ENCODE measurements around the gene SORCS2. TPM values are rescaled to one million over a fixed set of nuclear protein-coding genes. Genes with fewer than 3 reads are reported as not detected.

SORCS2 gene
- polyA plus RNA-seq, 1 donor from 2014 or later: 1.0 TPM

- no peaks in the 10 kb centered on the region for H4K20me1 ChIP-seq (ENCODE audit: insufficient read depth)
- no peak overlapping the region for H3K4me3 ChIP-seq (ENCODE audit: low read length)
- no peak overlapping the region for H3K27ac ChIP-seq (ENCODE audit: low read length)
- H3K4me2 ChIP-seq (ENCODE audit: low read length): no peak overlapping the region
- H3K9me2 ChIP-seq (ENCODE audit: insufficient read depth, low read length): no peaks in the 10 kb centered on the region
- H3K27me3 ChIP-seq (ENCODE audit: insufficient read depth, low read depth, low read length): no peaks in the 10 kb centered on the region
- H3F3A ChIP-seq (ENCODE audit: insufficient read depth, low read length, poor library complexity, severe bottlenecking): no peaks in the 10 kb centered on the region
- TF ChIP-seq EZH2 (IDR thresholded peaks at IDR 0.05; ENCODE audit: borderline replicate concordance, insufficient read depth, low read length, poor library complexity, severe bottlenecking) (no peak), POLR2AphosphoS5 (IDR thresholded peaks at IDR 0.05) (no peak), CTCF (IDR thresholded peaks at IDR 0.05; ENCODE audit: poor library complexity, severe bottlenecking) (no peak), RAD21 (conservative IDR thresholded peaks at IDR 0.05) (no peak), REST (IDR thresholded peaks at IDR 0.05; ENCODE audit: borderline replicate concordance) (no peak), MXI1 (conservative IDR thresholded peaks at IDR 0.05; ENCODE audit: poor library complexity, severe bottlenecking) (no peak), TAF1 (IDR thresholded peaks at IDR 0.05; ENCODE audit: low read depth) (no peak), SMC3 (conservative IDR thresholded peaks at IDR 0.05; ENCODE audit: poor library complexity) (no peak)
- H3K9ac ChIP-seq (ENCODE audit: low read length): no peak overlapping the region
- no peak overlapping the region for H2AFZ ChIP-seq (ENCODE audit: low read depth, low read length)
- H3K36me3 ChIP-seq (ENCODE audit: insufficient read depth, low read length): no peaks in the 10 kb centered on the region
- H3K79me2 ChIP-seq (replicated peaks; ENCODE audit: insufficient read depth, low read length): no peaks in the 10 kb centered on the region
- no peaks in the 10 kb centered on the region for H3K9me3 ChIP-seq (ENCODE audit: low read length)
Observed at GRCh38 chr4:7662507-7662846, 470.1 kb downstream of the SORCS2 start.

- H3K36me3 ChIP-seq (ENCODE audit: insufficient read depth, low read length): no peaks in the 10 kb centered on the region
- no peak overlapping the region for H3K27ac ChIP-seq (ENCODE audit: low read length)
- H3F3A ChIP-seq (ENCODE audit: insufficient read depth, low read length, poor library complexity, severe bottlenecking): no peaks in the 10 kb centered on the region
- no peaks in the 10 kb centered on the region for H3K79me2 ChIP-seq (replicated peaks; ENCODE audit: insufficient read depth, low read length)
- H4K20me1 ChIP-seq (ENCODE audit: insufficient read depth): no peaks in the 10 kb centered on the region
- TF ChIP-seq MXI1 (conservative IDR thresholded peaks at IDR 0.05; ENCODE audit: poor library complexity, severe bottlenecking) (no peak), POLR2AphosphoS5 (IDR thresholded peaks at IDR 0.05) (no peak), EP300 (conservative IDR thresholded peaks at IDR 0.05; ENCODE audit: poor library complexity, severe bottlenecking) (no peak), RAD21 (conservative IDR thresholded peaks at IDR 0.05) (no peak), SMC3 (conservative IDR thresholded peaks at IDR 0.05; ENCODE audit: poor library complexity) (no peak), EZH2 (IDR thresholded peaks at IDR 0.05; ENCODE audit: borderline replicate concordance, insufficient read depth, low read length, poor library complexity, severe bottlenecking) (no peak), CTCF (IDR thresholded peaks at IDR 0.05; ENCODE audit: poor library complexity, severe bottlenecking) (no peak), REST (IDR thresholded peaks at IDR 0.05; ENCODE audit: borderline replicate concordance) (no peak), TAF1 (IDR thresholded peaks at IDR 0.05; ENCODE audit: low read depth) (no peak)
- H3K4me3 ChIP-seq (ENCODE audit: low read length): no peak overlapping the region
- H3K27me3 ChIP-seq (ENCODE audit: insufficient read depth, low read depth, low read length): no peaks in the 10 kb centered on the region
- H3K9ac ChIP-seq (ENCODE audit: low read length): no peak overlapping the region
- no peak overlapping the region for H3K4me2 ChIP-seq (ENCODE audit: low read length)
- no peak overlapping the region for H2AFZ ChIP-seq (ENCODE audit: low read depth, low read length)
- H3K9me3 ChIP-seq (ENCODE audit: low read length): no peaks in the 10 kb centered on the region
- H3K9me2 ChIP-seq (ENCODE audit: insufficient read depth, low read length): no peaks in the 10 kb centered on the region
Observed at GRCh38 chr4:7663075-7663541, 470.8 kb downstream of the SORCS2 start.

Measured in neural cell (in vitro differentiated cells).